ENCODE results near the gene TMEM138. TPM values are rescaled to one million over a fixed set of nuclear protein-coding genes. Genes with fewer than 3 reads are reported as not detected.

The TMEM138 gene
- total RNA-seq, 1 donor = 41.3 TPM

DNA sequence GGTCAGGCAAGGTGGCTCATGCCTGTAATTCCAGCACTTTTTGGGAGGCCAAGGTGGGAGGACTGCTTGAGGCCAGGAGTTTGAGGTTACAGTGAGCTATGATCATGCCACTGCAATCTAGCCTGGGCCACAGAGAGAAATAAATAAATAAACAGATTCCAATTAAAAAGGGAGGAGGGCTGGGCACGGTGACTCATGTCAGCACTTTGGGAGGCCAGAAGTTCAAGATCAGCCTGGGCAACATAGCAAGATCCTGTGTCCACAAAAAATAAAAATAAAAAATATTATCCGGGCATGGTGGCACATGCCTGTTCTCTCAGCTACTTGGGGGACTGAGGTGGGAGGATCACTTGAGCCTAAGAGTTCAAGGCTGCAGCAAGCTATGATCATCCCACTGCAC is 8.0 kb upstream of the TMEM138 start:
- no peak for DNase-seq (ENCODE audit: insufficient read length, low spot score, missing footprints)
- Histone ChIP-seq H3K27ac (ENCODE audit: low read depth, low read length) (no peak overlapping the region), H3K9me3 (ENCODE audit: low read depth, low read length) (no peaks in the 10 kb centered on the region), H3K4me3 (ENCODE audit: insufficient read depth, low read length) (no peak overlapping the region), H4K20me1 (ENCODE audit: insufficient read depth, low read length) (peaks cover 10% of the 10 kb centered on the region), H3K79me2 (ENCODE audit: insufficient read depth, low read length) (peaks cover 9% of the 10 kb centered on the region), H3K27me3 (ENCODE audit: insufficient read depth, low read length) (no peaks in the 10 kb centered on the region), H3K4me1 (ENCODE audit: insufficient read depth, low read length) (no peaks in the 10 kb centered on the region), H3K36me3 (ENCODE audit: insufficient read depth, low read length) (peaks cover 58% of the 10 kb centered on the region), H3K4me2 (ENCODE audit: insufficient read depth, low read length) (no peak overlapping the region), H2AFZ (ENCODE audit: low read length) (no peak overlapping the region)
- TF ChIP-seq, protein P1, sequence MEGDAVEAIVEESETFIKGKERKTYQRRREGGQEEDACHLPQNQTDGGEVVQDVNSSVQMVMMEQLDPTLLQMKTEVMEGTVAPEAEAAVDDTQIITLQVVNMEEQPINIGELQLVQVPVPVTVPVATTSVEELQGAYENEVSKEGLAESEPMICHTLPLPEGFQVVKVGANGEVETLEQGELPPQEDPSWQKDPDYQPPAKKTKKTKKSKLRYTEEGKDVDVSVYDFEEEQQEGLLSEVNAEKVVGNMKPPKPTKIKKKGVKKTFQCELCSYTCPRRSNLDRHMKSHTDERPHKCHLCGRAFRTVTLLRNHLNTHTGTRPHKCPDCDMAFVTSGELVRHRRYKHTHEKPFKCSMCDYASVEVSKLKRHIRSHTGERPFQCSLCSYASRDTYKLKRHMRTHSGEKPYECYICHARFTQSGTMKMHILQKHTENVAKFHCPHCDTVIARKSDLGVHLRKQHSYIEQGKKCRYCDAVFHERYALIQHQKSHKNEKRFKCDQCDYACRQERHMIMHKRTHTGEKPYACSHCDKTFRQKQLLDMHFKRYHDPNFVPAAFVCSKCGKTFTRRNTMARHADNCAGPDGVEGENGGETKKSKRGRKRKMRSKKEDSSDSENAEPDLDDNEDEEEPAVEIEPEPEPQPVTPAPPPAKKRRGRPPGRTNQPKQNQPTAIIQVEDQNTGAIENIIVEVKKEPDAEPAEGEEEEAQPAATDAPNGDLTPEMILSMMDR (IDR thresholded peaks at IDR 0.05; ENCODE audit: extremely low read depth, low read depth, low read length) = no peak

DNA sequence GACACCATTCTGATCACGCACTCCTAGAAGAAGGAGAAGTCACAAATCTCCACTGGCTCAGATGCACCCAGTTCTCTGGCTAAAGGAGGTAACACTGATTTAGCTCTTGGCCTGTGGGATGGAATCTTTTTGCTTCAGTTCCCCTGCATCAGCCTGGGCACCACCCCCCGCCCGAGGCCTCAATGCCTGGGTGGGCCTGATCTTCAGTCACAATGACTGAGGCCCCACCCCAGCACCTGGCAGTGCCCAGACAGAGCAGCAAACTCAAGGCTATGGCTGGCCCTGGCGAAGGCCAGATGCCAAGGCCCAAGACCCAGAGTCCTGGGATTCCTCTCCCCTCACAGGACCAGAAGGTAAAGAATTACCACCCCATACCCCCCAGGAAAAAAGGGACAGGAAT is 5.5 kb upstream of the TMEM138 start:
- TF ChIP-seq, protein P1 (IDR thresholded peaks at IDR 0.05; ENCODE audit: extremely low read depth, low read depth, low read length) = no peak
- no peaks in the 10 kb centered on the region for H3K27me3 ChIP-seq (ENCODE audit: insufficient read depth, low read length)
- H2AFZ ChIP-seq (ENCODE audit: low read length) = no peak overlapping the region
- H3K27ac ChIP-seq (ENCODE audit: low read depth, low read length) = peak overlapping the region; percentile 12
- peaks cover 41% of the 10 kb centered on the region for H3K36me3 ChIP-seq (ENCODE audit: insufficient read depth, low read length)
- H3K9me3 ChIP-seq (ENCODE audit: low read depth, low read length) = no peaks in the 10 kb centered on the region
- no peak for DNase-seq (ENCODE audit: insufficient read length, low spot score, missing footprints)
- H3K4me2 ChIP-seq (ENCODE audit: insufficient read depth, low read length) = no peak overlapping the region
- no peak overlapping the region for H3K4me3 ChIP-seq (ENCODE audit: insufficient read depth, low read length)
- peaks cover 13% of the 10 kb centered on the region for H4K20me1 ChIP-seq (ENCODE audit: insufficient read depth, low read length)
- H3K79me2 ChIP-seq (ENCODE audit: insufficient read depth, low read length) = peaks cover 24% of the 10 kb centered on the region
- H3K4me1 ChIP-seq (ENCODE audit: insufficient read depth, low read length) = peaks cover 17% of the 10 kb centered on the region

DNA sequence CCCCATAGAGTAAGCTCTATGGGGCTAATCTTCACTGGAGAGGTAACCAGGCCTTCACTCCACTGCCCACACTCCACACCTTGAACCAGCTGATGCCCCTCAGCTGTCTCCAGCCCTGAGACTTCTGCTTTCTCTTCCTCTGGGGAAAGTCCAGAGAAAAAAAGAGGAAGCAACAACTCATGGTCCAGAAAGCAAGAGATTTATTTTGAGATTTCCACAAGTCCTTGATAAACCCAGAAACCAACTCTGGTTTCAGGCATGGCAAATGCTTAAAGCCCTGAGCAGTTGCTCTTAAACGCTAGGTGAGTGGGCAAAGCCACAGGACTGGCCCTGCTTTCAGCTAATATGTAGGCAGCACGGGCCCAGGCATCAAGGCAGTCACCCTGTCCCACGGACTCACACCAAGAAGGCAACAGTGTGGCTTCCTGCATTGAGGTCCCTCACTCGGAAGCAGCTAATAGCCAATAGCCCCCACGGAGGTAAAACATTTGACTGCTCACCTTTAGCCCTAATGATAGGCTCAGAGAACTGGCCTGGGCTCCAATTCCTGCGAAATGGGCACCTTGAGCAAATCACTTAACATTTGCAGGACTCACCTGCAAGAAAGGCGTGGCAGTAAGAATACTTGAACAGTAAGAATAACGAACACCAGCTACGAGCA is 4.8 kb upstream of the TMEM138 start:
- no peak overlapping the region for H2AFZ ChIP-seq (ENCODE audit: low read length)
- H3K9me3 ChIP-seq (ENCODE audit: low read depth, low read length) = no peaks in the 10 kb centered on the region
- H3K4me3 ChIP-seq (ENCODE audit: insufficient read depth, low read length) = no peak overlapping the region
- no peaks in the 10 kb centered on the region for H3K27me3 ChIP-seq (ENCODE audit: insufficient read depth, low read length)
- peak; percentile 45 for DNase-seq (ENCODE audit: insufficient read length, low spot score, missing footprints)
- H3K27ac ChIP-seq (ENCODE audit: low read depth, low read length) = no peak overlapping the region
- H3K79me2 ChIP-seq (ENCODE audit: insufficient read depth, low read length) = peaks cover 26% of the 10 kb centered on the region
- no peak overlapping the region for H3K4me2 ChIP-seq (ENCODE audit: insufficient read depth, low read length)
- H4K20me1 ChIP-seq (ENCODE audit: insufficient read depth, low read length) = peaks cover 13% of the 10 kb centered on the region
- H3K36me3 ChIP-seq (ENCODE audit: insufficient read depth, low read length) = peaks cover 35% of the 10 kb centered on the region
- peaks cover 18% of the 10 kb centered on the region for H3K4me1 ChIP-seq (ENCODE audit: insufficient read depth, low read length)
- TF ChIP-seq, protein P1 (IDR thresholded peaks at IDR 0.05; ENCODE audit: extremely low read depth, low read depth, low read length) = no peak

- Histone ChIP-seq H3K9me3 (ENCODE audit: low read depth, low read length) (no peaks in the 10 kb centered on the region), H3K4me3 (ENCODE audit: insufficient read depth, low read length) (no peak overlapping the region), H3K4me2 (ENCODE audit: insufficient read depth, low read length) (no peak overlapping the region), H3K27me3 (ENCODE audit: insufficient read depth, low read length) (no peaks in the 10 kb centered on the region), H4K20me1 (ENCODE audit: insufficient read depth, low read length) (peaks cover 13% of the 10 kb centered on the region), H3K27ac (ENCODE audit: low read depth, low read length) (no peak overlapping the region), H2AFZ (ENCODE audit: low read length) (no peak overlapping the region), H3K79me2 (ENCODE audit: insufficient read depth, low read length) (peaks cover 31% of the 10 kb centered on the region), H3K36me3 (ENCODE audit: insufficient read depth, low read length) (peaks cover 30% of the 10 kb centered on the region), H3K4me1 (ENCODE audit: insufficient read depth, low read length) (peaks cover 22% of the 10 kb centered on the region)
- no peak for DNase-seq (ENCODE audit: insufficient read length, low spot score, missing footprints)
- TF ChIP-seq, protein P1 (IDR thresholded peaks at IDR 0.05; ENCODE audit: extremely low read depth, low read depth, low read length) = no peak
These were observed 4.3 kb upstream of the TMEM138 start for GRCh38 chr11:61357894-61358239.
